GM12865 (cell line): ENCODE results near the gene DNAJC16.

Experiments
- DNase-seq: peaks from one replicate; pipeline ENCODE4 v3.0.0; 2010; ENCODE audit warnings: low read depth
- H3K4me3 ChIP-seq: 2 replicates; pipeline ENCODE4 v1.5.1; 2011; ENCODE audit warnings: mild to moderate bottlenecking, low read depth, low read length, control low read depth
- TF ChIP-seq, protein P1 (sequence below): IDR thresholded peaks from 2 replicates; pipeline ENCODE4 v1.5.1; 2011; ENCODE audit warnings: low read length, control low read depth, low read depth, inconsistent platforms; ENCODE audit not compliant: insufficient read depth; ENCODE audit errors: missing control alignments

Gene DNAJC16

DNA sequence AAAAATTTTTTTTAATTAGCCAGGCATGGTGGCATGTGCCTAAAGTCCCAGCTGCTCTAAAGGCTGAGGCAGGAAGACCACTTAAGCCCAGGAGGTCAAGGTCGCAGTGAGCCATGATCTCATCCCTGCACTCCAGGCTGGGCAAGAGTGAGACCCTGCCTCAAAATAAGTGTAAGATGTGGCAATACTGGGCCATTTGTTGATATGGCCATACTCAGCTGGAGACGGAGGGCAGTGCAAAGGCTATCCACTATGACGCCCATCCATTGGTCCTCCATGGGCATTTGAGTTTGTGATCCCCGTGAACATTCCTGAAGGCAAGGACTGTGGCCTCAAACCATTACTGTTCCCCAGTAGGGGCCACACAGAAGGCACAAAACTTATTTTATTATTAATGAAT, 4.1 kb upstream of the DNAJC16 start:
- no peak for DNase-seq
- H3K4me3 ChIP-seq: no peak overlapping the region
- TF ChIP-seq, protein P1, sequence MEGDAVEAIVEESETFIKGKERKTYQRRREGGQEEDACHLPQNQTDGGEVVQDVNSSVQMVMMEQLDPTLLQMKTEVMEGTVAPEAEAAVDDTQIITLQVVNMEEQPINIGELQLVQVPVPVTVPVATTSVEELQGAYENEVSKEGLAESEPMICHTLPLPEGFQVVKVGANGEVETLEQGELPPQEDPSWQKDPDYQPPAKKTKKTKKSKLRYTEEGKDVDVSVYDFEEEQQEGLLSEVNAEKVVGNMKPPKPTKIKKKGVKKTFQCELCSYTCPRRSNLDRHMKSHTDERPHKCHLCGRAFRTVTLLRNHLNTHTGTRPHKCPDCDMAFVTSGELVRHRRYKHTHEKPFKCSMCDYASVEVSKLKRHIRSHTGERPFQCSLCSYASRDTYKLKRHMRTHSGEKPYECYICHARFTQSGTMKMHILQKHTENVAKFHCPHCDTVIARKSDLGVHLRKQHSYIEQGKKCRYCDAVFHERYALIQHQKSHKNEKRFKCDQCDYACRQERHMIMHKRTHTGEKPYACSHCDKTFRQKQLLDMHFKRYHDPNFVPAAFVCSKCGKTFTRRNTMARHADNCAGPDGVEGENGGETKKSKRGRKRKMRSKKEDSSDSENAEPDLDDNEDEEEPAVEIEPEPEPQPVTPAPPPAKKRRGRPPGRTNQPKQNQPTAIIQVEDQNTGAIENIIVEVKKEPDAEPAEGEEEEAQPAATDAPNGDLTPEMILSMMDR: no peak

DNA sequence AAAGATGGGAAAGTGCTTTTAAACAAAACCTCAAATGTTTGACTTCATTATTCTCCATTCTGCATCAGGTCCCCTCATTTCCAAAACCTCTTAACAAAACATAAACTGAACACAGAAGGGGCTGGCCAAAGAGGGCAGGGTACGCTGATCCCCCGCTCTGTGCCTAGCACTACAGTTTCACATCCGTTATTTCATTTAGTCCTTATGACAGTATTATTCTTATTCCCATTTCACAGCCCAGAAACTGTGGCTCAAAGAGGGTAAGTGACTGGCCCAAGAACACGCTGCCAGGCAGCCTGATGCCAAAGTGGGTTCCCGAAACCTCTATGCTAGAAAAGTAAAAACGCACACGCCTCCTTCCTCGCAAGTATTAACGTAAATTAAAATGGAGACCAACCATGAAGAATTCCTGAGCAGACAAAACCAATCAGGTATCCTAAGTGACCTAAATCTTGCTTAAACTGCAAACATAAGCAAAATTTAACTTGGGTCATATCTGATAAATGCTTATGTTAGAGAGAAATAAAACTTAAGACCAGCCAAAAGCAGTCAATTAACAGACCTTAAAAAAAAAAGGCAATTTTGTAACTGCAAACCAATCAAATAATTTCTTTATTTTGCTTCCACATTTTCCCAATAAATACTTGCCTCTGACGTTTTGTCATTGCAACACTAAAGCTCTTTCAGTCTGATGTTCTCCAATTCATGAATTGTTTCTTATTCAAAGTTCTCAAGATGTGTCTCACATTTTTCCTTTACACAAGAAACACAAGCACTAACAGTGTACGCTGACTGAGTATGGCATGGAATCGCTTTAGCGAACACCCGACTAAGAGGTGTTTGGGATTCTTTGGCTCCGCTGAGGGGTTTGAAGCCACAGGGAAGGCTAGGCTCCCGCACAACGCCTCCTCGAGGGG, 3.3 kb upstream of the DNAJC16 start:
- no peak for DNase-seq
- TF ChIP-seq, protein P1: no peak
- H3K4me3 ChIP-seq: peak overlapping the region; percentile 80

DNA sequence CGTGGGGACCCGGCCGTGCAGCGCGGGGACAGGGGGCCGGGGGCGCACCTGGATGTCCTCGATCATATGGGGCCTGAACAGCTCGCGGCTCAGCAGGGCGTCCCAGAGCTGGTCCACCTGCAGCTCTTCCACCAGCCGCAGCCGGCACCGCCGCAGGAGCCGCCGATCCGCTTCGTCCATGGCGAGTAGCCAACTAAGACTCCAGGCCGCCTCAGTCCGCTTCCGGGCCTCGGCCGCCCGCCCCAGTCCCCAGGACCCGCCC, 2.7 kb upstream of the DNAJC16 start, which contains the start of gene CASP9:
Gene CASP9 (minus strand): TSS at position 195 of the 262 bp plus-strand sequence. CDS start 15 bp downstream, at position 180.
- H3K4me3 ChIP-seq: peak within 1 kb of the TSS; percentile 80
- DNase-seq: no peak
- TF ChIP-seq, protein P1: no peak

DNA sequence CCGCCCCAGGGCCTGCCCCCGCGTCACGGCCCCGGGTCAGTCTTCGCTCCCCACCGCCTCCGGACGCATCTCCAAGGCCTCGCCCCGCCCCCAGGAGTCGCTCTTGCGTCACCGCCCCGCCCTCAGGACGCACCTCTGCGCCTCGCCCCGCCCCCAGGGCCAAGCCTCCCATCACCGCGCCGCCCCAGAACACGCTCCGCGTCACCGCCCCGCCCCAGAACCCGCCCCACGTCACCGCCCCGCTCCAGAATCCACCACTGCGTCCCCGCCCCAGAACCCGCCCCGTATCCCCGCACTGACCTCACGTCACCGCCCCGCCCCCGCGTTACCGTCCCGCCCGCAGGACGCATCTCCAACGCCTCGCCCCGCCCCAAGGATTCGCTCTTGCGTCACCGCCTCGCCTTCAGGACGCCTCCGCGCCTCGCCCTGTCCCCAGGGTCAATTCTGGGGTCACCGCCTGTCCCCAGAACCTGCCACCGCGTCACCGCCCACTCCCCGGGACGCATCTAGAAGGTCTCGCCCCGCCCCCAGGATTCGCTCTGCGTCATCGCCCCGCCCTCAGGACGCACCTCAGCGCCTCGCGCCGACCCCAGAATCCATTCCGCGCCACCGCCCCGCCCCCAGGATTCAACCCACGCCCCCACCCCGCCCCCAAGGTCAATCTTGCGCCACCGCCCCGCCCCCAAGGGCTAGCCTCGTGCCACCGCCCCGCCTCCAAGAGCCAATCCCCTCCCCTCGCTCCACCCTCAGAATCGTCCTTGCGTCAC, 2.2 kb upstream of the DNAJC16 start:
- TF ChIP-seq, protein P1: no peak
- H3K4me3 ChIP-seq: peak overlapping the region; percentile 80
- DNase-seq: peak; percentile 100

DNA sequence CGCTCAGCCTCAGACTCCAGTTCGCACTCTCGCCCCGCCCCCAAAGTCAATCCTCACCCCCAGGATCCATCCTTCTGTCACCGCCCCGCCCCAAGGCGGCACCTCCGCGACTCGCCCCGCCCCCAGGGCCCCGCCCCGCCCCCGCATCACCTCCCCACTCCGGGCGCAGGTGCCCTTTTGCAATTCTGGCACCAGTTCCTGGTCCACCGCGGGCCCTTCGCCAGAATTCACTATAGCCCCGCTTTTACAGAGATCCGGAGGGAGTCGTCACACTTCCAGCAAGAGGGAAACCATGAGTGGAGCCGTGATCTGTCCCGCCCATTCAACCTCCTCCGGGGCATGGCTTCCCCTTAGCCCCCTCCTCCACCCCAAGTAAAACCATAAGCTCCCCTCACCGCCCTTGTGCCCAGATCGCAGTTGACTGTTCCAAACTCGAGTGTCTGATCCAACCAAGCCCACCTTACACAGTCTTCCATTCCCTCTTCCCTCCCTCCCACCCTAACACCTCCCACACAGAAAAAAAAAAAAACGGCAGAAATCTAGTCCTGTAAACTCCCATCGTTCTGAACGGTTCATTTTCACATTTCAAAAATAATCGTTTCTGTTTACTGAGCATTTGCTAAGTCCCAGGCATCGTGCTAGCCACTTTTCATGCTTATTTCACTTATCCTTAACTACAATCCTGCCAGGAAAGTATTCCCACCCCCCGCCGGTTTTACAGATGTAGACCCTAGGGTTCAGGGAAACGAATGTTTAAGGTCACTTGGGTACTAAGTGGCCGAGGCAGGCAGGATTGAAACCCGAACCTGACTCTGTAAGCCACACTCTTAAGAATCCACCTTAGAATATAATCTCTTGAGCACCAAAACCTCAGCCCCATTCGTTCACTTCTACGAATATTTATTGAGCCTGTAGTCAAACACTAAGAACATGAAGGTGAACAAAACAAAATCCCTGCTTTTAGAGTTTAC, 1.3 kb upstream of the DNAJC16 start:
- peak overlapping the region; percentile 59 for H3K4me3 ChIP-seq
- TF ChIP-seq, protein P1: no peak
- peak; percentile 19 for DNase-seq

DNA sequence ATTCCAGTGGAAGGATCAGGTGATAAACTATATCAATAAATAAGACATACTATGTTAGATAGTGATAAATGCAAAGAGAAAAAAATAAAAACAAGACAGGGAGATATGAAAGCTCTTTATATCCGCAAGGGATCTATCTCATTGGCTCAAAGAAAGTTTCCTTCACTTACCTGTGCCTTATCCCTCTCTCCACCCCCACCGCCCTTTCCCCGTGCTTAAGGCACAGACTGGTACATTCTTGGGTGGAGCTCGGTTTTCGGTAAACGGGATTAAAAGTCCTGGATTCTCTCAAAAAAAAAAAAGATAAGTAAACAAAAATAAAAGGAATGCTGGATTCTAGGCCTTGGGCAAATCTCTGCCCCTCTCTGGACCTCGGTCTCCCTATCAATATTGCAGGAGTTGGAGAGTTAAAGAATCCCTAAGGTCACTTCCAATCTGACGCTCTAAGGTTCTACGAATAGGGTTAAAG, 593 bp upstream of the DNAJC16 start:
- no peak for DNase-seq
- TF ChIP-seq, protein P1: no peak
- H3K4me3 ChIP-seq: peak overlapping the region; percentile 59
